ENCODE data around the gene ZDHHC24.

- TF ChIP-seq EP300 (IDR thresholded peaks at IDR 0.05): no peak
- no peak for TF ChIP-seq CTCF (IDR thresholded peaks at IDR 0.05)
- TF ChIP-seq POLR2A (IDR thresholded peaks at IDR 0.05): no peak
- no peak for TF ChIP-seq POLR2AphosphoS5 (IDR thresholded peaks at IDR 0.05)
These were observed 35.0 kb upstream of the ZDHHC24 start for GRCh38 chr11:66580803-66581202.
